Hematopoietic multipotent progenitor cell treated with erythropoietin and hydrocortisone succinate and interleukin-3 and kit ligand, for 6 days (in vitro differentiated cells): ENCODE measurements around the gene TMPRSS15.

Experiments
- DNase-seq: peaks from one replicate; pipeline ENCODE4 v3.0.0-alpha.2; 2015

Gene TMPRSS15

DNA sequence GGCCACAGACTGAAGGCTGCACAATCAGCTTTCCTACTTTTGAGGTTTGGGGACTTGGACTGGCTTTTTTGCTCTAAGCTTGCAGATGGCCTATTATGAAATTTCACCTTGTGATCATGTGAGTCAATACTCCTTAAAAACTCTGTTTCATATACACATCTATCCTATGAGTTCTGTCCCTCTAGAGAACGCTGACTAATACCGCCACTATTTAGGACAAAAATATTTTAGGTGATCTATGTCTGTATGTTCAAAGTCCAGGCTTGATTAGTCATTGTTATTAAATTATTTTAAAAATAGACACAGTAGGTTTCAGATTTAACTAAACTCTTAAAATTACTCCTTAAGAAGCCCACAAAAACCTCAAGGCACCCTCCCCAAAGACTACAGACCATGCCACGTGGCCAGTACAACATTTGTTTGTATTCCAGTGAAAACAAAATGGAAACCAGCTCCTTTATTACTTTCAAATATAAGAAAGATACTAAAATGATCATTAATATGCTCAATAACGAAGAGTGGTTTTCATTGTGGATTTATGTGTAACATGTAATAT lies 63.1 kb downstream of the TMPRSS15 start:
- DNase-seq = no peak

GRCh38 chr21:18335651-18336236 lies 67.8 kb downstream of the TMPRSS15 start:
- DNase-seq = no peak

DNA sequence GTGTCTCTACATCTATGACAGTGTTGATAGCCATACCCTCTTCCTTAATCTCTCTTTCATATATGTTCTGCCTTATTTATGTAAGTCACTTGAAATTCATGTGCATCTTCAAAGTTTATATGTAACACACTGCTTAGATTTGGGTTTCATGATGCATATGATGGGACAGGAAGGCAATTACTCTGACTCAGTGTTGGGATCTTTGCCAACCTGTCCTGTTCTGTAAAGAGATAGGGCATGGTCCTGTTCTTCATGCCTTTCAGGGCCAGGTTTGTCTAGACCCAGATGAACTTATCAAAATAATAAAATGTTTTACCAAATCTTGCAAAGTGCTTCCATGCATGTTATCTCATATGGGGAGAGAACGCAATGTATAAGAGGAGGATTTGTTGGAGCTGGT lies 69.5 kb downstream of the TMPRSS15 start:
- no peak for DNase-seq

DNA sequence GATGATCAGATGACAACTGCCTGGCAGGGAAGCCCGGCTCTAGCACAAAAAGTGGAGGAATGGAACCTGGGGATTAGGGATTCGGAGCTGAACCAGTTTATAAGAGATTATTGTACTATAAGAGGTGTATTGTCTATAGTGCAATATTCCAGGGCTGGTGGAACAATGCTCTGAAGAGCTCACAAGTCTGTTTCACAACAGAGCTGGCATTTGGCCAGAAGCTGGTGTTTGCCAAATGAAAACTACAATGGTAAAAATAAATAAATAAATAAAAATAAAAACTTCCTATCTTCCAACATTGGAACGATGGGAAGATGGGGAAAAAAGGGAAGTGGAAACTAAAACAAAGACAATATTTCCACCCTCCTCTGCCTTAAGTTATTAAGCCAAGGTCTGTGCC lies 85.4 kb downstream of the TMPRSS15 start:
- no peak for DNase-seq

GRCh38 chr21:18298228-18298627 lies 105.4 kb downstream of the TMPRSS15 start:
- DNase-seq = no peak

DNA sequence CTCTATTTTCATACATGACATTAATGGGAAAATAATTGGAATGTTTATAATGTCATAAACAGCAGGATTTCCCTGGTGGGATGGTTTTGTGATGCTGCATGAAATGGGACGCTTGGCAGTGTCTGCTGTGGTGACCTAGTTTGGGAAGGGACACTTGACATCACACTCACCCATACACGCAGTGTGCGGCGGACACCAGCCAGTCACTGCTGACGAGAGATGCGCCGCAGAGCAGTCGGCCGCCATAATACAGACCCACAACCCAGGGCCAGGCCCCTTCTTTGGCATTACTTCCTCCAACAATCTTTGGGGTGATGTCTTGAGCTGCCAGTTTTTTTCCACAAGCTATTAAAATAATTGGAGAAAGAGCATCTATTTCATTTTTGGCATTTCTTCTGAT lies 109.5 kb downstream of the TMPRSS15 start:
- no peak for DNase-seq

- no peak for DNase-seq
Measured at GRCh38 chr21:18289876-18290275, 113.7 kb downstream of the TMPRSS15 start.

DNA sequence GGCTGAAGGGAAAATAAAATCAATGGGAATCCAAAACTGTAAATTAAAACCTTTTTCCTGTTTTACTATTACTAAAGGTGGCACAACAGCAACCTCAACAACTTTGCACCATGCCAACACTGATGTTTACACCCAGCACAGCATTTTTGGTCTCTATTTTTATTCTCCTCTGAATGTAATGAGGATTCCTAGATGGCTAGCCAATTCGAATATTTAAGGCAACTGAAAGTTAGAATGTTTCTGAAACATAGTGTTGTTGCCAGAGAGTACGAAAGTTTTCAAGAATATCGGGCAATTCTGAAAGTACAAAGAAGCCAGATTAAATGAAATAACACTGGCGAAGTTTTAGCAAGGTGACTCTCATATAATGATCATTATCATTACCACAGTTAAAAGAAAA lies 118.2 kb downstream of the TMPRSS15 start:
- no peak for DNase-seq

DNA sequence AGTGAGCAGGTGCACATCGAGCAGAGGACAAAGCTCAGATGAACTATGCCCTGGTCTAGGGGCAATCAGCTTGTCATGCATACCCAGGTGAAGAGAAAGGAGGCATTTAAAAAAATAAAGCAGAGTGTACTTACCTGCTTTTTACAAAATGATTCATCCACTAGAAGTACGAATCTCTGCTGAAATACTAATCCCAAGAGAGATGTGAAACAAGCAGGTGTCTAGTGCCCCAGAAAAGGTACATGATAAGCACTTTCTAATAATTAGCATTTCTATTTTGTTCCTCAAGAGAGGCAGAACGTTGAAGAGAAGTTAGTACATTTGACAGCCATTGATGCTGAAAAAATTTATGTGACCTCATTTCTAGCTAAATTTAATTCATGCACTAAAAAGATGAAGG lies 127.8 kb downstream of the TMPRSS15 start:
- no peak for DNase-seq

GRCh38 chr21:18274370-18274769 lies 129.2 kb downstream of the TMPRSS15 start:
- no peak for DNase-seq

- no peak for DNase-seq
Measured at GRCh38 chr21:18273400-18273799, 130.2 kb downstream of the TMPRSS15 start.

DNA sequence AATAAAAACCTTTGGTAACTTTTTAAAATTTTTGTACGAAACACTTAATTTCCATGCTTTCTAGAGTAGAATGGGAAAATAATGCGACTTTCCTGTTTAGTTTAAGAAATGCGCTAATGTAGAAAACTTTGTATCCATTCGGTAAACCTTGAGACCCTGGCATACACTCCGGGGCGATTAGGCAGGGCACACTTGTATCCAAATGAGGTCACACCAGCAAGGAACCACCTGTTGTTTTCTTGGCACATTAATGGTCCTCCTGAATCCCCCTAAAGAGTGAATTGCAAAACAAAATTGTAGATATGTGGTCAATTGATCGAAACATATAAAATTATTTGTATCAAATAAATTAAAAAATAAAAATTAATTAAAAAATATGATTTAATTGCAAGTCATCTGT lies 133.7 kb downstream of the TMPRSS15 start:
- DNase-seq = no peak

GRCh38 chr21:18268906-18269305 lies 134.7 kb downstream of the TMPRSS15 start:
- DNase-seq = no peak

DNA sequence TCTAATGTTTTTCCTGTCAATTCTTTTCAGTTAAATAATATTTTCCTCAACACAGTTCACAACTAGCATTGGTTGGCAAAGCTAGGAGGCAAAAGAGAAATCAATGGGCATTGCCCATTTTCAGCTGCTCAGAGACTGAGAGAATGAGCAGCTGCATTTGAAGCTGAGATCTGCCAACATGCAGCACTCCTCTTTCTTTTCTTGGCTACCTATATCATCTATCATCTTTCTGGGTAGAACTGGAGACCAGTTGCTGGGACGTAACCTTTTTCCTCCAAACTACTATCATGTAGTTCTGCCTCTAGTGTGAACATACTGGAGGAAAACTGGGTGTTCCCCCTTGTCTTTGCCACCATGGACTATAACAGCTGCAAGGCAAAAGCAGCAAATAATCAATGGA lies 136.1 kb downstream of the TMPRSS15 start:
- no peak for DNase-seq

GRCh38 chr21:18265944-18266343 lies 137.6 kb downstream of the TMPRSS15 start:
- no peak for DNase-seq

GRCh38 chr21:18253799-18254198 lies 149.8 kb downstream of the TMPRSS15 start:
- no peak for DNase-seq

DNA sequence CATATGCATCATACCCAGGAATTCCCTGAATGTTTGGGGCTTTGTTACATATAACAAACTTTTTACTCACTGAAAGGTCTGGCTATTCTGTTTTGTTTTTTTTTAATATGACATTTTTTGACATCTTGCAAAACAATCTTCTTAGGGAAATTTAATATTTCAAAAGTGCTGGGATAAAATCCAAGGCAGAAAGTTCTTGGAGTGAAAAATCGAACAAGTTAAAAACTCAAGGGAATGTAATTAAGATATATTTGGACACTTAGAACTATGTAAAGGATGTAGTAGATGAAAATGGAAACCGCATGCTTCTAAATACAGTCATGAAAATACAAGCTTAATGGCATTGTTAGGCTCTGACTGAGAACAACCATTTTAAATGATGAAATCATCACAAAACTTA lies 150.4 kb downstream of the TMPRSS15 start:
- DNase-seq = no peak

GRCh38 chr21:18252680-18253079 lies 150.9 kb downstream of the TMPRSS15 start:
- no peak for DNase-seq

GRCh38 chr21:18252256-18252655 lies 151.3 kb downstream of the TMPRSS15 start:
- DNase-seq = no peak

GRCh38 chr21:18251065-18251464 lies 152.5 kb downstream of the TMPRSS15 start:
- no peak for DNase-seq

DNA sequence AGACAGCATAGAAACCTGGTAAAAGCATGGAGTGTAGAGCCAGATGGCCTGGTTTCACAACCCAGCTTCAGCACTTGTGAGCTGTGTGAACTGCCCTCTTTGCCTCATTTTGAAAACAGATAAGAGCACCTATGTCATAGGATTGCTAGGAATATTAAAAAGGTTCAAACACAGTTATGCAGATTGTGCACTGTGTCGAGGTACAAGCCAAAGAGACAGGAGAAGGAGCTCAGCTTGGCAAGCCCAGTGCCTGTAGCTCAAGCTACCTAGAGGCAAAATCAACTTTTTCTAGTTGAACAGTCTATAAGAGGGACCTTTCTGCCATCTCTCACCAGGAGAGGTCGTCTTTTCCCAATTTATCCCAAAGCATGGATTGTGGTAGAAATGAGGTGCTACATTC lies 153.9 kb downstream of the TMPRSS15 start:
- DNase-seq = no peak

DNA sequence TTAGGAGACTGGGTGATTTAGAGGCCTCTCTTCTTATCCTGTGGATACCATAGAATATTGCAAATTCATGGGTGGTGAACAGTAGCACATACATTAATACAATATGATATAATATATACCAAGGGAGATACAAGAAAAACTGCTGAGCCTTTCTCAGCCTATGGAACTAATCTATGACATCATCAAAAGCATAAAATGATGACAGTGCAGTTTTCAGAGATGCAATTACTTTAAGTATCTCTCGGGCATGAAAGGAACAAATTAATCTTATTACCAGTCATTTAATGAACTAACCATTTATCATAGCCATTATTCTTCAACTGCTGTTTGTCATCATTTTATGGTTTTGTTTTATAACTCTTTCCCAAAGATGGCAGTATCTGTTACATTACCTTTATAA lies 155.4 kb downstream of the TMPRSS15 start:
- DNase-seq = no peak

GRCh38 chr21:18245464-18245967 lies 158.1 kb downstream of the TMPRSS15 start:
- DNase-seq = no peak

- DNase-seq = peak; percentile 15
Measured at GRCh38 chr21:18244671-18245463, 158.7 kb downstream of the TMPRSS15 start, which contains the start of gene CHODL. TSS of gene CHODL (plus strand) at chr21:18244833. CDS start at chr21:18245224, 391 bp downstream.
